GM23338 (cell line): ENCODE measurements around the gene TENT4B. TPM values are rescaled to one million over a fixed set of nuclear protein-coding genes. Genes with fewer than 3 reads are reported as not detected.

Experiments
- ATAC-seq: fragments of 200-7000 bp; cut with Tn5 transposase; 3 replicates; pipeline ENCODE4 v1.9.1; 2020
- DNase-seq: peaks from one replicate; pipeline ENCODE4 v3.0.0-alpha.2; 2015; ENCODE audit warnings: low spot score
- H2AFZ ChIP-seq: fragments of 200-600 bp; sonication (generic); 2 replicates; pipeline ENCODE4 v1.8.0; 2016; ENCODE audit warnings: antibody characterized with exemption, mild to moderate bottlenecking, moderate library complexity
- H3F3A ChIP-seq: fragments of 200-600 bp; sonication (generic); replicated peaks from 2 replicates; pipeline ENCODE4 v1.8.0; 2017; ENCODE audit warnings: antibody characterized with exemption, mixed run types, low read depth
- H3K27ac ChIP-seq: fragments of 200-600 bp; sonication (generic); 2 replicates; pipeline ENCODE4 v1.6.1; 2016; ENCODE audit warnings: low read depth
- H3K27me3 ChIP-seq: fragments of 200-600 bp; sonication (generic); 2 replicates; pipeline ENCODE4 v1.8.0; 2016; ENCODE audit warnings: mild to moderate bottlenecking, mixed run types, moderate library complexity; ENCODE audit not compliant: insufficient read depth
- H3K36me3 ChIP-seq: fragments of 200-600 bp; sonication (generic); 2 replicates; pipeline ENCODE4 v1.8.0; 2016; ENCODE audit warnings: mild to moderate bottlenecking; ENCODE audit not compliant: insufficient read depth
- H3K4me1 ChIP-seq: fragments of 200-600 bp; sonication (generic); 2 replicates; pipeline ENCODE4 v1.8.0; 2016; ENCODE audit warnings: mild to moderate bottlenecking, moderate library complexity; ENCODE audit not compliant: insufficient read depth
- H3K4me2 ChIP-seq: fragments of 200-600 bp; sonication (generic); 2 replicates; pipeline ENCODE4 v1.7.1; 2017; ENCODE audit warnings: mixed run types
- H3K4me3 ChIP-seq: fragments of 200-600 bp; sonication (generic); 2 replicates; pipeline ENCODE4 v1.6.1; 2016; ENCODE audit warnings: mixed run types
- H3K79me2 ChIP-seq: fragments of 200-600 bp; sonication (generic); replicated peaks from 2 replicates; pipeline ENCODE4 v1.8.0; 2017; ENCODE audit warnings: mild to moderate bottlenecking; ENCODE audit not compliant: insufficient read depth
- H3K9me2 ChIP-seq: fragments of 200-600 bp; sonication (generic); 2 replicates; pipeline ENCODE4 v1.8.0; 2017; ENCODE audit not compliant: insufficient read depth
- H4K20me1 ChIP-seq: fragments of 200-600 bp; sonication (generic); replicated peaks from 2 replicates; pipeline ENCODE4 v1.8.0; 2017; ENCODE audit warnings: mild to moderate bottlenecking; ENCODE audit not compliant: insufficient read depth
- H3K27ac Mint-ChIP-seq: 2 replicates; pipeline ENCODE4 v1.8.0; 2020; ENCODE audit warnings: inconsistent platforms, mild to moderate bottlenecking, moderate library complexity, mixed read lengths
- H3K27me3 Mint-ChIP-seq: 3 replicates; pipeline ENCODE4 v1.8.0; 2022; ENCODE audit warnings: low read depth, mild to moderate bottlenecking, moderate library complexity, mixed read lengths, inconsistent platforms; ENCODE audit not compliant: insufficient read depth, poor library complexity
- H3K36me3 Mint-ChIP-seq: 3 replicates; pipeline ENCODE4 v1.8.0; 2021; ENCODE audit warnings: low read depth, mild to moderate bottlenecking, inconsistent platforms, moderate library complexity, mixed read lengths
- H3K4me1 Mint-ChIP-seq: 3 replicates; pipeline ENCODE4 v1.8.0; 2020; ENCODE audit warnings: mild to moderate bottlenecking, inconsistent platforms, mixed read lengths
- H3K4me3 Mint-ChIP-seq: 3 replicates; pipeline ENCODE4 v1.8.0; 2021; ENCODE audit warnings: moderate library complexity, mild to moderate bottlenecking, inconsistent platforms, mixed read lengths
- H3K9me3 Mint-ChIP-seq: 3 replicates; pipeline ENCODE4 v1.8.0; 2020; ENCODE audit warnings: moderate library complexity, mild to moderate bottlenecking, inconsistent platforms, mixed read lengths
- CREB1 ChIP-seq: fragments of 250-450 bp; sonication (Bioruptor Pico); IDR thresholded peaks from 2 replicates; pipeline ENCODE4 v1.5.0; 2020; ENCODE audit warnings: low read depth, mild to moderate bottlenecking, moderate library complexity
- CTCF ChIP-seq, 2 experiments: fragments of 200-600 bp in 1 of 2; sonication (generic) in 1 of 2; conservative IDR thresholded peaks; 2 replicates each; pipeline versions ENCODE4 v1.5.1 to v1.6.1; 2016 to 2017; ENCODE audit warnings: antibody characterized with exemption in 2 of 2, low read depth in 2 of 2, mild to moderate bottlenecking in 2 of 2, moderate library complexity in 1 of 2
- EZH2phosphoT487 ChIP-seq: fragments of 200-600 bp; sonication (generic); IDR thresholded peaks from one replicate; pipeline ENCODE4 v1.8.1; 2018; ENCODE audit warnings: antibody characterized with exemption; ENCODE audit not compliant: unreplicated experiment
- JUNB ChIP-seq: IDR thresholded peaks from one replicate; pipeline ENCODE4 v1.6.1; 2016; ENCODE audit warnings: antibody characterized with exemption; ENCODE audit not compliant: unreplicated experiment
- NANOG ChIP-seq: IDR thresholded peaks from 2 replicates; pipeline ENCODE4 v1.6.1; 2016; ENCODE audit warnings: antibody characterized with exemption, borderline replicate concordance
- POLR2AphosphoS5 ChIP-seq: IDR thresholded peaks from 2 replicates; pipeline ENCODE4 v1.6.1; 2016; ENCODE audit warnings: antibody characterized with exemption, low read depth
- REST ChIP-seq: IDR thresholded peaks from one replicate; pipeline ENCODE4 v1.6.1; 2018; ENCODE audit warnings: antibody characterized with exemption; ENCODE audit not compliant: unreplicated experiment
- STAT1 ChIP-seq: IDR thresholded peaks from one replicate; pipeline ENCODE4 v1.6.1; 2016; ENCODE audit warnings: antibody characterized with exemption; ENCODE audit not compliant: unreplicated experiment
- ZNF114 ChIP-seq: fragments of 250-450 bp; sonication (Bioruptor Pico); IDR thresholded peaks from 2 replicates; pipeline ENCODE4 v1.5.0; 2020; ENCODE audit warnings: mild to moderate bottlenecking, moderate library complexity
- ZNF331 ChIP-seq: fragments of 250-450 bp; sonication (Bioruptor Pico); IDR thresholded peaks from 2 replicates; pipeline ENCODE4 v1.5.0; 2020; ENCODE audit warnings: low read depth, mild to moderate bottlenecking, moderate library complexity
- ZNF462 ChIP-seq: fragments of 250-450 bp; sonication (Bioruptor Pico); IDR thresholded peaks from 2 replicates; pipeline ENCODE4 v1.5.0; 2020; ENCODE audit warnings: mild to moderate bottlenecking, moderate library complexity
- polyA plus RNA-seq: library from polyadenylated mRNA; unstranded; fragments of >200 nt; fragmentation: Nextera tagmentation; extraction: Ambion mirVana; gene quantifications from 2 replicates; pipeline ENCODE4 v1.2.1, GENCODE V29; 2016
- total RNA-seq: library from RNA; depleted of rRNA; stranded (reverse); fragments of >200 nt; shearing (Covaris generic); gene quantifications from 2 replicates; pipeline ENCODE4 v1.2.3, GENCODE V29; 2014
- TF ChIP-seq, protein P1 (sequence below): IDR thresholded peaks from 2 replicates; pipeline ENCODE4 v1.6.1; 2016; ENCODE audit warnings: antibody characterized with exemption

TENT4B gene
- total and polyA plus RNA-seq, 2 experiments from 2014 or later: 17.6 to 21.3 TPM

GRCh38 chr16:50224286-50224685 lies 71.2 kb downstream of the TENT4B start:
- Histone ChIP-seq H3K4me3 (no peak overlapping the region), H3K36me3 (peaks cover 5% of the 10 kb centered on the region; the same call in 1 of the 2 replicates), H3K9me2 (no peaks in the 10 kb centered on the region), H3K27ac (no peak overlapping the region), H3F3A (no peaks in the 10 kb centered on the region), H3K79me2 (no peaks in the 10 kb centered on the region), H3K27me3 (no peaks in the 10 kb centered on the region), H3K4me1 (no peaks in the 10 kb centered on the region), H4K20me1 (no peaks in the 10 kb centered on the region), H2AFZ (no peak overlapping the region), H3K4me2 (no peak overlapping the region)
- no peak for DNase-seq
- no peaks in the 10 kb centered on the region for H3K9me3 Mint-ChIP-seq
- H3K27ac Mint-ChIP-seq: no peak overlapping the region
- no peaks in the 10 kb centered on the region for H3K4me1 Mint-ChIP-seq
- H3K36me3 Mint-ChIP-seq: peaks cover 35% of the 10 kb centered on the region
- no peak for TF ChIP-seq ZNF331 (CRISPR knock-in tag)
- TF ChIP-seq STAT1: no peak
- TF ChIP-seq ZNF462 (CRISPR knock-in tag): no peak
- no peak for TF ChIP-seq EZH2phosphoT487
- no peak for TF ChIP-seq ZNF114 (CRISPR knock-in tag)
- TF ChIP-seq JUNB: no peak
- no peak for TF ChIP-seq CTCF (conservative IDR thresholded peaks at IDR 0.05; ENCODE audit: low read depth in 2 of 2)
- TF ChIP-seq, protein P1, sequence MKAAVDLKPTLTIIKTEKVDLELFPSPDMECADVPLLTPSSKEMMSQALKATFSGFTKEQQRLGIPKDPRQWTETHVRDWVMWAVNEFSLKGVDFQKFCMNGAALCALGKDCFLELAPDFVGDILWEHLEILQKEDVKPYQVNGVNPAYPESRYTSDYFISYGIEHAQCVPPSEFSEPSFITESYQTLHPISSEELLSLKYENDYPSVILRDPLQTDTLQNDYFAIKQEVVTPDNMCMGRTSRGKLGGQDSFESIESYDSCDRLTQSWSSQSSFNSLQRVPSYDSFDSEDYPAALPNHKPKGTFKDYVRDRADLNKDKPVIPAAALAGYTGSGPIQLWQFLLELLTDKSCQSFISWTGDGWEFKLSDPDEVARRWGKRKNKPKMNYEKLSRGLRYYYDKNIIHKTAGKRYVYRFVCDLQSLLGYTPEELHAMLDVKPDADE: no peak
- no peak for TF ChIP-seq CREB1 (CRISPR knock-in tag)
- TF ChIP-seq NANOG: no peak
- TF ChIP-seq REST: no peak
- no peak for TF ChIP-seq POLR2AphosphoS5
- H3K27me3 Mint-ChIP-seq: peaks cover 4% of the 10 kb centered on the region
- ATAC-seq: no peak
- no peak overlapping the region for H3K4me3 Mint-ChIP-seq
